Choroid plexus epithelial cell (primary cell): ENCODE measurements around the gene PGD.

ENCODE experiments used
- DNase-seq: peaks from one replicate; pipeline ENCODE4 v3.0.0-alpha.2; 2010; ENCODE audit warnings: low read depth
- H3K4me3 ChIP-seq: 2 replicates; pipeline ENCODE4 v1.5.1; 2011; ENCODE audit warnings: low read depth, mild to moderate bottlenecking, control low read depth, low read length, moderate library complexity
- TF ChIP-seq, protein P1 (sequence below): conservative IDR thresholded peaks from 2 replicates; pipeline ENCODE4 v1.5.1; 2011; ENCODE audit warnings: low read depth, mild to moderate bottlenecking, control low read depth, inconsistent platforms, low read length, moderate library complexity

PGD gene

DNA sequence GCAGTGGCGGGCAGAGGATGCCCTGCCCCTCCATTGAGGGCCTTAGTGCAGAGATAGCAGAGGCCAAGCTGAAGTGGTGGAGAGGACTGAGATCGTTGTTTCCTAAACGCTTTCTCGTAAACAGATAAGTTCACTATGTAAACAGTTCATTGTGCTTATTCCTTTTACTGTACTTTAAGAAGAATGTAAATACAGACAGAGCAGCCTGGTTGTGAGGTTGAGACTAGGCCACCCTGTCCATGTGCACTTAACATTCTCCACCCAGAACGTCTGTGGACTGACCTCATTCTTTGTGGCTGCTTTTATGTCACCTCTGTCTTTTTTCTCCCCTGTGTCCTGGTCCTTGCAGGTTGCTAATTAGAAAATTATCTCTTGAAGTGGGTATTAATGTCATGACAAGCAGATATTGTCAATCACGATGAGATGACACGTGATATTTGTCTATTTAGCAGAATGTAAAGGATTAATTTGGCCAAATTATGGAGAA, 39.9 kb downstream of the PGD start:
- DNase-seq, result no peak
- TF ChIP-seq, protein P1, sequence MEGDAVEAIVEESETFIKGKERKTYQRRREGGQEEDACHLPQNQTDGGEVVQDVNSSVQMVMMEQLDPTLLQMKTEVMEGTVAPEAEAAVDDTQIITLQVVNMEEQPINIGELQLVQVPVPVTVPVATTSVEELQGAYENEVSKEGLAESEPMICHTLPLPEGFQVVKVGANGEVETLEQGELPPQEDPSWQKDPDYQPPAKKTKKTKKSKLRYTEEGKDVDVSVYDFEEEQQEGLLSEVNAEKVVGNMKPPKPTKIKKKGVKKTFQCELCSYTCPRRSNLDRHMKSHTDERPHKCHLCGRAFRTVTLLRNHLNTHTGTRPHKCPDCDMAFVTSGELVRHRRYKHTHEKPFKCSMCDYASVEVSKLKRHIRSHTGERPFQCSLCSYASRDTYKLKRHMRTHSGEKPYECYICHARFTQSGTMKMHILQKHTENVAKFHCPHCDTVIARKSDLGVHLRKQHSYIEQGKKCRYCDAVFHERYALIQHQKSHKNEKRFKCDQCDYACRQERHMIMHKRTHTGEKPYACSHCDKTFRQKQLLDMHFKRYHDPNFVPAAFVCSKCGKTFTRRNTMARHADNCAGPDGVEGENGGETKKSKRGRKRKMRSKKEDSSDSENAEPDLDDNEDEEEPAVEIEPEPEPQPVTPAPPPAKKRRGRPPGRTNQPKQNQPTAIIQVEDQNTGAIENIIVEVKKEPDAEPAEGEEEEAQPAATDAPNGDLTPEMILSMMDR, result no peak
- H3K4me3 ChIP-seq, result no peak overlapping the region

DNA sequence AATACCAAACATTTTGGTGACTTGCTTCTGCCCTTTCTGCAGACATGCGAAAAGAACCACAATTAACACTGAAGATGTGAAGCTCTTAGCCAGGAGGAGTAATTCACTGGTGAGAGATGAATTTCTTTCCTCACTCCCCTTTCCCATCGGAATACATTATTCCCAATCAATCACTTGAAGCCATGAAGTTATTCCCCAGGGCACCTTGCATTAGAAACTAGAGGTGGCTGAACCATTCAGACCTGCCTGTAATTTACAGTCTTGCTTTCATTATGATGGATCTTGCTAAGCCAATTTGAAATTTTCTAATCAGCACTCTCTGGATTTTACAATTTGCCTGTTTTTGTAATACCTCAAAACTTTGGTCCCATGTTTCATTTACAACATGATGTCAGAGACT, 41.4 kb downstream of the PGD start:
- H3K4me3 ChIP-seq, result no peak overlapping the region
- TF ChIP-seq, protein P1, result no peak
- DNase-seq, result no peak

DNA sequence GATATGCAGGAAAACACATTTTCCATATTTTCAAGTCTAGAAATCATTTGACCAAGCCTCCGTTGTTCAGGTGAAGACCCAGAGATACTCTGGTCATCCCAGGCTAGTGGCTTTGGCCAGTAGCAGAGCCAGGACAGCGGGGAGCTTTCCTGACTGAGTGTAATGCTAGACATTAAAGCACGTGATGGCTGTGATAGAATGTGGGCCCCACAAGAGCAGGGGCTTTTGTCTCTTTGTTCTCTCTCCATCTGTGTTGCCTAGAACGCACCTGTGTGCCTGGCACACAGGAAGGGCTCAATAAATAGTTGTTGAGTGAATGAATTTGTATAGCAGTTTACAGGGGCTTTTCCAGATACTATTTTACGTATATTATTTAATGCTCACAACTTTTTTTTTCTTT, 41.9 kb downstream of the PGD start:
- no peak overlapping the region for H3K4me3 ChIP-seq
- TF ChIP-seq, protein P1, result no peak
- no peak for DNase-seq

DNA sequence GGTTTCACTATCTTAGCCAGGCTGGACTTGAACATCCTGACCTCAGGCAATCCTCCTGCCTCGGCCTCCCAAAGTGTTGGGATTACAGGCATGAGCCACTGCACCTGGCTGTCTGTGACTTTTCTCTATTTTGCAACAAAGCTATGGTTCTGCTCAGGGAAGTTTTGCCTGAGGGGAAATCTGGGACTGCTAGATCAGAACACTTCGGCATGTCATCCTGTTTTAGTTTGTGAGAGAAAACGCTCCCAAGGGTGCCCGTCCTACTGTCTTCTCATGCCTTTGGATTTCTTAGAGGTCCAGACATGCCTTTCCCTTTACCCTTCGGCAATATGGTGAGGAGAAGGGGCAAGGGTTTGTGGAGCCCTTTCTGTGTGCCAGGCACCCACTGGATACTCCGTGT, 45.4 kb downstream of the PGD start:
- no peak overlapping the region for H3K4me3 ChIP-seq
- TF ChIP-seq, protein P1, result no peak
- no peak for DNase-seq

DNA sequence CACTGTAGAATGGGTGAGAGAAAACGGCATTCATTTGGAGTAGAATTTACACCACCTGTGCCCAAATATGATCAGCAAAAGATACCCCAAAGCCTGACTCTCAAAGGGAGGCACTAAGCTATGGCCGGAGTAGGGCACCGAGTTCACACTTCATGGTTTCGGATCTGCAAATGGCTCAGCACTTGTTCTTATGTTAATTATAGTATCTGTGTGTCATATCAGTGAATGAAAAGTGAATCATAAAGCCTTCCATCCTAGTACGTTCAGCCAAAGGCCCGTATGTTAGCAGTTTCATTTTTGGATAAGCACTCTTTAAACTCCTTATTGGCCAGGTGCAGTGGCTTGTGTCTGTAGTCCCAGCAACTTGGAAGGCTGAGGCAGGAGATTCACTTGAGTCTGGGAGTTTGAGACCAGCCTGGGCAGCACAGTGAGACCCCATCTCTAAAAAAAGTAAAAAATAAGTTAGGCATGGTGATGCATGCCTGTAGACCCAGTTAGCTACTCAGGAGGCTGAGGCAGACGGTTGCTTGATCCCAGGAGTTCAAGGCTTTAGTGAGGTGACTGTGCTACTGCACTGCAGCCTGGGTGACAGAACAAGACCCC, 46.0 kb downstream of the PGD start:
- no peak overlapping the region for H3K4me3 ChIP-seq
- no peak for DNase-seq
- TF ChIP-seq, protein P1, result no peak

DNA sequence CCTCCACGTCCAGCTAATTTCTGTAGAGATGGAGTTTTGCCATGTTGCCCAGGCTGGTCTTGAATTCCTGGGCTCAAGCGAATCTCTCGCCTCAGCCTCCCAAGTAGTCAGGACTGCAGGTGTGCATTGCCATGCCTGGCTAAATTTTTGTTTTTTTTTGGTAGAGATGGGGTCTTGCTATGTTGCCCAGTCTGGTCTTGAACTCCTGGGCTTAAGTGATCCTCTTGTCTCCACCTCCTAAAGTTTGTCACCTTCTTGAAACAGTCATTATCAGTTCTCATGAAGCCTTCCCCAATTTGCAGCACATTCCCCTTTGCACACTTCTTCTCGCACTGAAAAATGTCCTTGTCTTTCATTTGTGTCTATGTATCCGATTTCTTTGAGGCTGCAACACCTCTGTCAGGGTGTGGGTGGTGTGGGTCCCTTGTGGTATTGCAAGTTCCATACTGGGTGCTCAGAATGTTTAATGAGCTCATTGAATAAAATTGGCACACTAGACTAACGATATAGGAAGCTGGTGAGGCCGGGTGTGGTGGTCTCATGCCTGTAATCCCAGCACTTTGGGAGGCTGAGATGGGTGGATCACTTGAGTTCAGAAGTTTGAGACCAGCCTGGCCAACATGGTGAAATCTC, 48.0 kb downstream of the PGD start:
- TF ChIP-seq, protein P1, result no peak
- no peak for DNase-seq
- no peak overlapping the region for H3K4me3 ChIP-seq

DNA sequence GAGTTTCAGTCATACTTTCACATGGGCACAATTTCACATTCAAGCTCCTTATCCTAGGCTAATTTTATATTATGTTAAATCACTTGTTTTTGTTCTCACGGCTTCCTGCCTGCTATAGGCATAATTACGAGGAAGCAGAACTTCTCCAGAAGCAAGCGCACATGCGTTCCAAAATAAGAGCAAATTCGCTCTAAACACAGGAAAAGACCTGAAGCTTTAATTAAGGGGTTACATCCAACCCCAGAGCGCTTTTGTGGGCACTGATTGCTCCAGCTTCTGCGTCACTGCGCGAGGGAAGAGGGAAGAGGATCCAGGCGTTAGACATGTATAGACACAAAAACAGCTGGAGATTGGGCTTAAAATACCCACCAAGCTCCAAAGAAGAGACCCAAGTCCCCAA, 50.9 kb downstream of the PGD start, which contains the start of gene CORT:
CORT (plus strand) TSS at position 281 of the 400 bp plus-strand sequence. CDS start 193 bp downstream, outside the sequence.
- no peak within 1 kb of the TSS for H3K4me3 ChIP-seq
- TF ChIP-seq, protein P1, result no peak
- DNase-seq, result no peak
